NCI-H526 (cell line): ENCODE data around the gene MYORG.

ENCODE experiments used
- DNase-seq, 2 experiments: peaks; one replicate each; lab custom pipeline; 2025; lab: John Stamatoyannopoulos, UW

MYORG gene

DNA sequence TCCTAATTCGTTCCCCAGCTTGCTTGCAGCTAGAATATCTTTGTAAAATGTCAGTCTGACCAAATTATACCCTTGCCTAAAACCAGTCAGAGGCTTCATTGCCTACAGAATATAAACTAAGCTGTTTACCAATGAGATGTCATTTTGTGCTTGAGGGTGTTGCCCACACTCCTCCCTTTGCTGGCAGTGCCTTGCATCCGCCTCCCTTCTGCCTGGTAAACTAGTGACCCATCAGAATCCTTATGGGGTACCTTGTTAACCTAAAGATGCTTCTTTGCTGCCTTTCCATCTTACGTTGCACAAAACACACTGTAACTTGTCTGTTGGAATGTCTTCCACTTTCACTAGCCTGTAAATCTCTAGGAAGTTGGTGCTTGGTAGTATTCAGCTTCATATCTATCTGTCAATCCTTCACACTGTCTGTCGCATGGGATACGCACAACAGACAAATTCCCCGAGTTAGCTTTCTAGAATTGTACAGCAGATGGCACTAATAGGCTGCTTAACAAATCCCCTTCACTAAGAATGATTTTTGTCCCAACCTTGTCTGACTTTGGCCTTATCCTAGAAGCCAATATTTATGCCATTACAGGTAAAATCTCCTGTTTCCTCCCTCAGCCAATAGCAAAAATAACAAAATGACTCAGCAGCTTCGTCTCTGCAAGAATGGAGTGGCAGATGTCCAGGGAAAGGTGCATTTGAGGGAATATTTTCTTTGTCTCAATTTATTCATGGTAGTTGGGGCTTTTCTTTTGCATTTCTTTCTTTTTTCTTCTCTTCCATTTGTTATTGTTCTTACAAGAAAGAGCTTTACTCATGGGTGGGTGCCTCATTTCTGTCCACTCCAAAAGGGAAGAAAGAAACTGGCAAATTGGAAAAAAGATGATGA, 44.4 kb downstream of the MYORG start:
- peak; percentile 19 to 62 for DNase-seq

- no peak for DNase-seq
Observed at GRCh38 chr9:34331196-34331595, 45.5 kb downstream of the MYORG start.

DNA sequence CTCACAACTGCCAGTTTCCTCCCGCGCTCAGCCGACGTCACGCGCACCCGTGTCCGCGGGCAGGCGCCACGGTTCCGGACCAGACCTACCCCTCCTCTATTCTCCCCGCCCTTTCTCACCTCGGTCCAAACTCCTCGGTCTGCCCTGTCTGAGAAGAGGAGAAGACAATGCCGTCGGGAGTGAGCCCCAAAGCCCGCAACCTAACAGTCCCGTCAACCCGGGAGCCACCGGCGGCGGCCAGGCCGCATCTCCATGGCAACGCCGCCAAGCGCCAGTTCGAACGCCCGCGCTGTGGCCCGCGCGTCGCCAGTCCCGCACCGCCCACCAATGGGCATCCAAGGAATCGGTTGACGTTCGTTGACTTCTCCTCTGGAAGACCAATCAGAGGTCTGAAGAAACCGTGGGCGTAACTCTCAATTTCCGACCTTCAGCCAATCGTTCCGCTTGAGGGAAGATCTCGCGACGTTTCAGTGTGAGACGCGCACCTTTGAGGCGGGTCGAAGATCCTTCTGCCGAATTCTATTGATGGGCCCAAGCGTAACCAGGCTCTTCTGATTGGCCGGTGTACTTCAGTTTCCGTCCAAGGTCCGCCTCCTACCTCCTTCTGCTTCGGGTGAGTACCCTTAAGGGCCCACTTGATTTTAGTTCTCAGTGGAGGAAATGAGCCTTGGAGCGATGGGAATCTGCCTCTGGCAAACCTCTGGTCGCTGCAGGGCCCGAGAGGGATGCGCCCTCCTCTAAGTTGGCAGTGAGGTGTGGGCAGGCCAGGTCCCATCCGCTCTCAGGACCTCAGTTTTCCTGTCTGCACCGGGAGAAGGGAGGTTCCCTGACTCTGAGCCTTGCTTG, 47.5 kb downstream of the MYORG start, which contains the start of the genes KIF24 and NUDT2:
KIF24 (minus strand) TSS at position 282 of the 846 bp plus-strand sequence. CDS start 17,922 bp downstream, outside the sequence.
NUDT2 (plus strand) TSS at position 583 of the 846 bp plus-strand sequence. CDS start 9,471 bp downstream, outside the sequence.
- DNase-seq, result peak; percentile 100

- DNase-seq, result peak in 1 of 2 experiments; percentile 51
Observed at GRCh38 chr9:34328500-34328986, 48.2 kb downstream of the MYORG start.

DNA sequence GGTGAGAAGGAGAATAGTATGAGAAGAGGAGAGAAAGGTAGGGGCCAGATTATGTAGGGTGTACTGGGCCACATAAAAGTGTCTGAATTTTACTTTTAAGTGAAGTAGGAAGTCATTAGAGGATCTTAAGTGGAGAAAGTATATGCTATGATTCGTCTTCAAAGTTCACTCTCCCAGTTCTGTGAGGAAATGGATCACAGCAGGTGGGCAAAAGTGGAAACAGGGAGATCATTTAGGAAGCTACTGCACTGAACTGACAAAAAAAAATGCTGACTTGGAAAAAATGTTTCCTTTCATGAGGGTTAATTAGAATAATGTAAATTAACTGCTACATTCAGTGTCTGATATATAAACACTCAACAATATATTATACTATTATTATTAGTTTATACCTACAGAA, 50.0 kb downstream of the MYORG start:
- DNase-seq, result no peak

GRCh38 chr9:34322899-34323591, 53.7 kb downstream of the MYORG start:
- no peak for DNase-seq

GRCh38 chr9:34321451-34321850, 55.2 kb downstream of the MYORG start:
- no peak for DNase-seq

DNA sequence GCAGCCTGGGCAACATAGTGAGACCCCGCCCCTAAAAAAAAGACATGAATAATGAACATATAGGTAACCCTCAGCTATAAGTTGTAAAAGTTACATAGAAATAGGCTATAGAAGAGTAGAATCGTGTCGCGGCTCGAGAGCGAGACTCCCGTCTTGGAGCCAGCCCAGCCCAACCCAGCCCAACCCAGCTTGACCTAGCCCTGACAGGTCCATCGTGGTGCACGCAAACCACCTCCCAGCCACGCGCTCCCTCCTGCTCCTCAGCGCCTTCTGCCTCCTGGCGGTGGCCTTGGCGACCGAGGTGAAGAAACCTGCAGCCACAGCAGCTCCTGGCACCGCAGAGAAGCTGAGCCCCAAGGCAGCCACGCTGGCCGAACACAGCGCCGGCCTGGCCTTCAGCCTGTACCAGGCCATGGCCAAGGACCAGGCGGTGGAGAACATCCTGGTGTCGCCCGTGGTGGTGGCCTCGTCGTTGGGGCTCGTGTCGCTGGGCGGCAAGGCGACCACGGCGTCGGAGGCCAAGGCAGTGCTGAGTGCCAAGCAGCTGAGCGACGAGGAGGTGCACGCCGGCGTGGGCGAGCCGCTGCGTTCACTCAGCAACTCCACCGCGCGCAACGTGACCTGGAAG, 58.4 kb downstream of the MYORG start:
- DNase-seq, result no peak

GRCh38 chr9:34317436-34317835, 59.3 kb downstream of the MYORG start:
- no peak for DNase-seq
